Left ventricle myocardium superior (tissue), 1 donor: ENCODE results near the gene SYK. TPM values are rescaled to one million over a fixed set of nuclear protein-coding genes. Genes with fewer than 3 reads are reported as not detected.
"Not testable (repeated sequence)": the region's sequence is repeated elsewhere in the genome, so short reads cannot be mapped to it uniquely, and the experiment has no call there.

Experiments used
- ATAC-seq: fragments of 200-7000 bp; cut with Tn5 transposase; one replicate; pipeline ENCODE4 v1.9.1; 2020; ENCODE audit warnings: mild to moderate bottlenecking, moderate library complexity
- DNase-seq: peaks from one replicate; pipeline ENCODE4 v3.0.0-alpha.2; 2020
- intact Hi-C: fragments of 100-400 bp; cut with micrococcal nuclease; formaldehyde crosslinking; loops from one replicate; pipeline ENCODE4 v1.11.0; 2022
- total RNA-seq: library from RNA; stranded (reverse); fragmentation: NEBNext Ultra II Directional; extraction: Animal tissue kit (Norgen Biotek cat#: 25700); gene quantifications from one replicate; pipeline ENCODE4 v1.2.1, GENCODE V29; 2021
- donor health status: DM: no; HTN: yes; CAD: no; lungs with severe emphysema.

The SYK gene
- total RNA-seq, 1 donor from 2014 or later, result 5.1 TPM

- intact Hi-C loops, result no loop called here
- ATAC-seq (no peak), DNase-seq (no peak)
Measured at GRCh38 chr9:90816690-90817089, 15.1 kb downstream of the SYK start.

- intact Hi-C loops, result no loop called here
- ATAC-seq (no peak), DNase-seq (no peak)
Measured at GRCh38 chr9:90818279-90818678, 16.7 kb downstream of the SYK start.

GRCh38 chr9:90820406-90820805 is 18.8 kb downstream of the SYK start:
- DNase-seq, ATAC-seq, intact Hi-C loops: not testable (repeated sequence)

GRCh38 chr9:90821236-90821635 is 19.6 kb downstream of the SYK start:
- ATAC-seq, intact Hi-C loops, DNase-seq: not testable (repeated sequence)

GRCh38 chr9:90821697-90822096 is 20.1 kb downstream of the SYK start:
- DNase-seq (no peak), ATAC-seq (no peak)

GRCh38 chr9:90822866-90823265 is 21.2 kb downstream of the SYK start:
- ATAC-seq (no peak), DNase-seq (no peak)
- intact Hi-C loops, result no loop called here

More at GRCh38 chr9:90821697-90822096, 20.1 kb downstream of the SYK start:
- intact Hi-C loops, result no loop called here

GRCh38 chr9:90825586-90825985 is 24.0 kb downstream of the SYK start:
- intact Hi-C loops, result no loop called here
- no peak for DNase-seq
- no peak for ATAC-seq

GRCh38 chr9:90826326-90827020 is 24.9 kb downstream of the SYK start:
- DNase-seq (no peak), ATAC-seq (no peak)
- intact Hi-C loops, result no loop called here

- DNase-seq (no peak), ATAC-seq (peak; percentile 34)
Measured at GRCh38 chr9:90827181-90827871, 25.7 kb downstream of the SYK start.

GRCh38 chr9:90830051-90830450 is 28.4 kb downstream of the SYK start:
- intact Hi-C loops, result no loop called here
- DNase-seq (no peak), ATAC-seq (no peak)

More at GRCh38 chr9:90827181-90827871, 25.7 kb downstream of the SYK start:
- intact Hi-C loops, result no loop called here

- intact Hi-C loops, result no loop called here
Measured at GRCh38 chr9:90830977-90831376, 29.4 kb downstream of the SYK start.

GRCh38 chr9:90832261-90832660 is 30.6 kb downstream of the SYK start:
- intact Hi-C loops, result no loop called here
- ATAC-seq (no peak), DNase-seq (no peak)

More at GRCh38 chr9:90830977-90831376, 29.4 kb downstream of the SYK start:
- no peak for ATAC-seq
- no peak for DNase-seq

GRCh38 chr9:90834828-90835595 is 33.4 kb downstream of the SYK start:
- intact Hi-C loops, result no loop called here
- DNase-seq (no peak), ATAC-seq (peak; percentile 29)

- DNase-seq, result no peak
- ATAC-seq, result no peak
- intact Hi-C loops, result no loop called here
Measured at GRCh38 chr9:90836411-90837080, 34.9 kb downstream of the SYK start.

GRCh38 chr9:90838098-90838497 is 36.5 kb downstream of the SYK start:
- ATAC-seq (no peak), DNase-seq (no peak)
- intact Hi-C loops, result no loop called here

GRCh38 chr9:90838581-90839154 is 37.0 kb downstream of the SYK start:
- intact Hi-C loops, result no loop called here
- no peak for ATAC-seq
- DNase-seq, result no peak

- DNase-seq, result no peak
- intact Hi-C loops, result no loop called here
- no peak for ATAC-seq
Measured at GRCh38 chr9:90839183-90839728, 37.6 kb downstream of the SYK start.

GRCh38 chr9:90840696-90841095 is 39.1 kb downstream of the SYK start:
- ATAC-seq (no peak), DNase-seq (no peak)
- intact Hi-C loops, result no loop called here

GRCh38 chr9:90841213-90841612 is 39.6 kb downstream of the SYK start:
- intact Hi-C loops, result no loop called here

More at GRCh38 chr9:90841213-90841612, 39.6 kb downstream of the SYK start:
- ATAC-seq, result no peak
- DNase-seq, result no peak
